HCEC 1CT (cell line): Measurements from ENCODE around the gene SRM.
"Not testable (repeated sequence)": the region's sequence is repeated elsewhere in the genome, so short reads cannot be mapped to it uniquely, and the experiment has no call there.

Experiments
- DNase-seq: peaks from one replicate; pipeline ENCODE4 v3.0.0-alpha.2; 2017

The SRM gene

GRCh38 chr1:11044086-11044848, 15.6 kb downstream of the SRM start:
- no peak for DNase-seq

- no peak for DNase-seq
Observed at GRCh38 chr1:11042995-11043874, 16.6 kb downstream of the SRM start.

- DNase-seq: no peak
Observed at GRCh38 chr1:11042065-11042464, 17.8 kb downstream of the SRM start.

GRCh38 chr1:11041048-11041447, 18.8 kb downstream of the SRM start:
- no peak for DNase-seq

DNA sequence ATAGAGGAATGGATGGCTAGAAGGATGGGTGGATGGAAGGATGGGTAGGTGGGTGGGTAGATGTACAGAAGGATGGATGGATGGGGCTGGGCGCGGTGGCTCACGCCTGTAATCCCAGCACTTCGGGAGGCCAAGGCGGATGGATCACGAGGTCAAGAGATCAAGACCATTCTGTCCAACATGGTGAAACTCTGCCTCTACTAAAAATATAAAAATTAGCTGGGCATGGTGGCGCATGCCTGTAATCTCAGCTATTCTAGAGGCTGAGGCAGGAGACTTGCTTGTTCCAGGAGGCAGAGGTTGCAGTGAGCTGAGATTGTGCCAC, 19.8 kb downstream of the SRM start:
- DNase-seq: not testable (repeated sequence)

DNA sequence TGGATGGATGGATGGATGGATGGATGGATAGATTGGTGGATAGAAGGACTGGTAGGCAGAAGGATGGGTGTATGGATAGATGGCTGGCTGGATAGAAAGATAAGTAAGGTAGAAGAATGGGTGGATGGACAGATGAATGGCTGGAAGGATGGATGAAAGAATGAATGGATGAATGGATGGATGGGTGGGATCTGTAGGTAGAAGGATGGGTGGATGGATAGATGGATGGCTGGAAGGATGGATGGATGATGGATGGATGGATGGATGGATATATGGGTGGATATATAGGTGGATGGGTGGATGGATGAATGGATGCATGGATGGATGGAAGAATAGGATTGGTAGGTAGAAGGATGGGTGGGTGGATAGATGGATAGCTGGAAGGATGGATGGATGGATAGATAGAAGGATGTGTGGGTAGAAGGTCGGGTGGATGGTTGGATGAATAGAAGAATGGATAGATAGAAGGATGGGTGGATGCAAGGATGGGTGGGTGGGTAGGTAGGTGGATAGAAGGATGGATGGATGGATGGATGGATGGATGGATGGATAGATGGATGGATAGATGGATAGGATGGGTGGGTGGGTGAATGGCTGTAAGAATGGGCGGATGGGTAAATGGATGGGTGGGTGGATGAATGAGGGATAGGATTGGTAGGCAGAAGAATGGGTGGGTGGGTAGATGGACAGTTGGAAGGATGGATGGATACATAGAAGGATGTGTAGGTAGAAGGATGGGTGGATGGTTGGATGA, 20.3 kb downstream of the SRM start:
- DNase-seq: no peak

DNA sequence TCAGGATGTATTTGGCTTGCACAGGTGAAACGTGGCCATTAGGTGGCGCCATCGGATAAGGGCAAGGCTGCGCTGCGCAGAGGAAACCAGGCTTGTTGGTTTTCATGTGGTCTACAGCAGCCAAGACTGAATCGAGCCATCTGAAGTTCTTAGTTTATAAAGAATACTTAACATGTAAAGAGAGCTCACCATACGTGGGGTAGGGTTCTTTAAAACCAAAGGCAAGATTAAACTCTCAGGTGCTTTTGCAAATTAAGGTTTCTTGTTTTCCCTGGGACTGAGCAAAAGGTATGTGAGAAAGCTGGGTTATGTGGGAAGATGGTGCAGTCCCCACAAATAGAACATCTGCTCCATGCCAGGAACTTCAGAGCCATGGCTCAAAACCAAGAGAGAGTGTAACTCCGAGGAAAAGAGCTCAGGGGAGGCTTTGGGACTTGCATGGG, 22.1 kb downstream of the SRM start:
- peak; percentile 72 for DNase-seq

DNA sequence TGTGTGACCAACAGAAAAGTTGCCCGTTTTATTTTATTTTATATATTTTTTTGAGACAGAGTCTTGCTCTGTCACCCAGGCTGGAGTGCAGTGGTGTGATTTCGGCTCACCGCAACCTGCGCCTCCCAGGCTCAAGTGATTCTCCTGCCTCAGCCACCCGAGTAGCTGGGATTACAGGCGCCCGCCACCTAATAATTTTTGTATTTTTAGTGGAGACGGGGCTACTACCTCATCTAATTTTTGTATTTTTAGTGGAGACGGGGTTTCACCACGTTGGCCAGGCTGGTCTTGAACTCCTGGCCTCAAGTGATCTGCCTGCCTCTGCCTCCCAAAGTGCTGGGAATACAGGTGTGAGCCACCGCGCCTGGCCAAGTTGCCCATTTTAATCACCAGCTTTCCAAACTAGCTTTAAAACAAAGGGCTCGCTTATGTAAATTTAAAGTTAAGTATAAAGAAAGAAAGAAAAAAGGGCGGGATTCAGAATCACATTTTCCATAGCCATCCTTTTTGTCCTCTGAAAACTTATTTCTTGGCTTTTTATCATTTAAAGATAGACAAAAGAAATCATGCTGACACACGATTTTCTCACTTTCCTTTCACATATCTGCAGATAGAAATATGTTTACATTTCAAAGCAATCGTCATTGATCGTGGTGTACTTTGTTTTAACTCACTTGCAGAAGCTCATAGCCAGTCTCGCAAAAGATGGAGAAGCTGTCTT, 22.6 kb downstream of the SRM start:
- not testable (repeated sequence) for DNase-seq

- DNase-seq: no peak
Observed at GRCh38 chr1:11031624-11032262, 28.1 kb downstream of the SRM start.

DNA sequence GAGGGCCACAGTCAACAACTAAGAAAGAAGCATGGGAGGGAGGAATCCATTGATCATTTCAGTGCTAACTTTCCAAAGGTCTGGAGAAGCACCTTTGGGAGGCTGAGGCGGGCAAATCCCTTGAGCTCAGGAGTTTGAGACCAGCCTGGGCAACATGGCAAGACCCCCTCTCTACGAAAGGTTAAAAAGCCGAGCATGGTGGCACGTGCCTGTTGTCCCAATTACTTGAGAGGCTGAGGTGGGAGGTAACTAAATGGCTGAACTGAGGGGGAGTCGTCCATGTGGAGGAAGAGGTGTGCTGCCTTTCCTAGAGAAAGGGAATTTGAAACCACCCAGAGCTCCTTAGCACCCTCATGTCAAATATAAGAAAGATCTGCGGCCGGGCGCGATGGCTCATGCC, 29.0 kb downstream of the SRM start:
- no peak for DNase-seq

GRCh38 chr1:11028018-11028417, 31.8 kb downstream of the SRM start:
- no peak for DNase-seq

DNA sequence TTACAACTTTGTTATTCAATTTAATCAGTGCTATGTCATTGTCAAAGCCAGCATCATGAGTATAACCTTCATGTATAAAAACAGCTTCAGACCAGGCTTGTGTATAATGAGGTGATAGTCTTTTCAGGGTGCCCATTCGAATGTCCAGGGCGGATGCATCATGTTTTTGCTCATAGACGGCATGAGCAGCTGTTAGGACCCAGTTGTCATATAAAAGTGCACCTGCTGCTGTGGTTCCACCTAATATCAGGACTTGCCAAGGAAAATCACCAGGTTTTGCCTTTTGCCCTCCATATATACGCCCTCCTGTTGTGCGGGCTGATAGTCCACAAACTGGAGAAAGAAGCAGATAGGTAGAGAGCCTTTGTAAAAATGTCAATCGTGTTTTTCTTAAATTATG, 32.5 kb downstream of the SRM start:
- DNase-seq: no peak

DNA sequence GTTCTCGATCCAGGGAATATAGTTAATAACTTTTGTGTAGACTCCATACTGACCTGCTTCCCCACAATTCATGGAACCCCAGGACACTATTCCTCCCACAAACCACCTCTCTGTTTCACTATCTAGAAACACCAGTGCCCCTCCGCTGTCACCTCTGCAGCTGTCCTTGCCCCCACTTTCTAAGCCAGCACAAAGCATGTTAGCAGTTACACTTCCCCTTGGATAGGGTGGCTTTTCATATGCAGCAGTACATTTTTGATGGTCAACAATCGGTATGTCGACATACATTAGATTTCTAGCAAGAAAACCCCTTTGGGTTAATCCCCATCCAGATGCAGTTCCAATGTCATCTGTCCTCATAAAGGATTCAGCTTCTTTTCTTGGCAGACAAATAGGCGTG, 32.9 kb downstream of the SRM start:
- no peak for DNase-seq

- DNase-seq: no peak
Observed at GRCh38 chr1:11026052-11026451, 33.8 kb downstream of the SRM start.

- no peak for DNase-seq
Observed at GRCh38 chr1:11025618-11026017, 34.2 kb downstream of the SRM start.

GRCh38 chr1:11024874-11025203, 35.0 kb downstream of the SRM start:
- no peak for DNase-seq

- DNase-seq: no peak
Observed at GRCh38 chr1:11024154-11024873, 35.5 kb downstream of the SRM start.

- DNase-seq: no peak
Observed at GRCh38 chr1:11023201-11023600, 36.6 kb downstream of the SRM start.

DNA sequence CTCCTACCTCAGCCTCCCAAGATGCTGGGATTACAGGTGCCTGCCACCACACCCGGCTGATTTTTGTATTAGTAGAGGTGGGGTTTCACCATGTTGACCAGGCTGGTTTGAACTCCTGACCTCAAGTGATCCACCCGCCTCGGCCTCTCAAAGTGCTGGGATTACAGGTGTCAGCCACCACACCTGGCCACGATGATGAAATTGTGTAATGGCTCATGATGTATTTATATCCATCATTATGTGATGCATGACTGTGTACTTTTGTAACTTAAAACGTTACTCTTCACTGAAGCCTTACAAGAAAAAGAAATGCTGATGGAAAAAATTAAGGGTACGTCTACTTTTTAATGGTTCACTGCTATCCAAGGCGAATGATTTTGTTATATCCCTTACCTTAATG, 39.8 kb downstream of the SRM start:
- DNase-seq: no peak

DNA sequence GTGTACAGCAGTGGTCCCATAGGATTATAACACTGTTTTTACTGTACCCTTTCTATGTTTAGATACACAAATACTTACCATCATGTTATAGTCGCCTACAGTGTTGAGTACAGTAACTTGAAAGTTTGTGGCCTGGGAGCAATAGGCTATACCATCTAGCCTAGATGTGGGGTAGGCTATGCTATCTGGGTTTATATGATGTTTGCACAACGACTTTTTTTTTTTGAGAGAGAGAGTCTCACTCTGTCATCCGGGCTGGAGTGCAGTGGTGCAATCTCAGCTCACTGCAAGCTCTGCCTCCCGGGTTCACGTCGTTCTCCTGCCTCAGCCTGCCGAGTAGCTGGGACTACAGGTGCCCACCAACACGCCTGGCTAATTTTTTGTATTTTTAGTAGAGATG, 40.5 kb downstream of the SRM start:
- DNase-seq: not testable (repeated sequence)

GRCh38 chr1:11013160-11013531, 46.7 kb downstream of the SRM start:
- no peak for DNase-seq
